CD4-positive, alpha-beta T cell treated with Interleukin-15 for 4 hours (primary cell): ENCODE data around the gene FAM83F.

Source experiments
- DNase-seq: peaks from one replicate; pipeline ENCODE4 v3.0.0-alpha.2; 2020; ENCODE audit warnings: low spot score

Gene FAM83F

GRCh38 chr22:39994041-39994565 is 651 bp upstream of the FAM83F start:
- peak; percentile 17 for DNase-seq

GRCh38 chr22:39995393-39996252 is 869 bp downstream of the FAM83F start:
- no peak for DNase-seq

DNA sequence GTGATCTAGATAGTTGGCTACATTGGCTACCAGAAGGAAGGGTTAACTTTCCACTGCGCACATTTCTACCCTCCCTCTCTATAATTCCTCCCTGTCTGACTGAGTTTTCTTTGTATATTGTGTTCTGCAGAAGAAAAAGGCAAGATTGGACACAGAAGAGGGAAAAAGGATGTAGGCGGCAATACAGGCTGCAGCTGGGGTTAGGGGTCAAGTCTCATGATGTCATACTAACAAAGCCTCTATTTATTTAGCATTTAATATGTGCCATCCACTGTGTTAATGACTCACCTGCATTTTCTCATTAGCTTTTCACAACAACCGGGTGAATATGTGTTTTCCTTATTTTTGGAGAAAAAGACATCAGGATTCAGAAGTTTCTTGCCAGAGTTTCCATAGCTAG is 2.0 kb downstream of the FAM83F start:
- DNase-seq, result no peak

DNA sequence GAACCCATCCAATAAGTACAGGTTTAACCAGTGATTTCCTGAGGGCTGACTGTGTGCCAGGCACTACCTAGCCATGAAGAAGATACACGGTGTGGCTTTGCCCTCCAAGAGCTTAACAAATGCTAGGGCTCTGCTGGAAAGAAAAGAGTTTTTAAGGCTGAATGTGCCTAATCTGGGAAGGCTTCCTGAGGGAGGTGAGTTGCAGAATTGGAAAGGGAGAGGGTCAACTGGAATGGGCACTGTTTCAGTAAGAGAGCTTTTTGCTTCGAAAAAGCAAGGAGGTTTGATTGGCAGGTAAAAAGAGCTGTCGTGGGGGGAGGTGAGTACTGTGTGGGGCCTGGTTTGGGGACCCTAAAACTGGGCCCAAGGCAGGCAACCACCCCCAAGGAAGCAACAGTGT is 2.7 kb downstream of the FAM83F start:
- DNase-seq, result no peak

GRCh38 chr22:39997939-39998726 is 3.4 kb downstream of the FAM83F start:
- no peak for DNase-seq

GRCh38 chr22:39999144-39999757 is 4.5 kb downstream of the FAM83F start:
- DNase-seq, result no peak

DNA sequence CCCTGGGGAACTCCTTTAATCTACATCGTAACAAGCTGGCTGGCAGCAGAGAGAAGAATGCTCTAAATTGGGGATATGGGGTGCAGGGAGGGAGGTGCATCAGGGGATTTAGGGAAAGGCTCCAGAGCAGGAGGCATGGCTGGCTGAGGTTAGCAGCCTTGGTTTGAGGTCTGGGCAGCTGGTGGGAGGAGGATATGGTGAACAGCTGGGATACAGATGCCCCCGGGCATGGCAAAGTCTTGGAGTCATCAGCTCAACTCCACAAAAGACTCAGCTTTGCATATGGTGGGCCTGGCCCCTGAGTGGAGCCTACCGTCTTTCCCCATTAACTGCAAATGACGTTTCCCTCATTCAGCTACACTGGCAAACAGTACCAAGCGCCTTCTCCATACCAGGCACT is 5.4 kb downstream of the FAM83F start:
- no peak for DNase-seq

GRCh38 chr22:40001106-40001505 is 6.4 kb downstream of the FAM83F start:
- DNase-seq, result no peak

GRCh38 chr22:40001800-40002577 is 7.2 kb downstream of the FAM83F start:
- no peak for DNase-seq

DNA sequence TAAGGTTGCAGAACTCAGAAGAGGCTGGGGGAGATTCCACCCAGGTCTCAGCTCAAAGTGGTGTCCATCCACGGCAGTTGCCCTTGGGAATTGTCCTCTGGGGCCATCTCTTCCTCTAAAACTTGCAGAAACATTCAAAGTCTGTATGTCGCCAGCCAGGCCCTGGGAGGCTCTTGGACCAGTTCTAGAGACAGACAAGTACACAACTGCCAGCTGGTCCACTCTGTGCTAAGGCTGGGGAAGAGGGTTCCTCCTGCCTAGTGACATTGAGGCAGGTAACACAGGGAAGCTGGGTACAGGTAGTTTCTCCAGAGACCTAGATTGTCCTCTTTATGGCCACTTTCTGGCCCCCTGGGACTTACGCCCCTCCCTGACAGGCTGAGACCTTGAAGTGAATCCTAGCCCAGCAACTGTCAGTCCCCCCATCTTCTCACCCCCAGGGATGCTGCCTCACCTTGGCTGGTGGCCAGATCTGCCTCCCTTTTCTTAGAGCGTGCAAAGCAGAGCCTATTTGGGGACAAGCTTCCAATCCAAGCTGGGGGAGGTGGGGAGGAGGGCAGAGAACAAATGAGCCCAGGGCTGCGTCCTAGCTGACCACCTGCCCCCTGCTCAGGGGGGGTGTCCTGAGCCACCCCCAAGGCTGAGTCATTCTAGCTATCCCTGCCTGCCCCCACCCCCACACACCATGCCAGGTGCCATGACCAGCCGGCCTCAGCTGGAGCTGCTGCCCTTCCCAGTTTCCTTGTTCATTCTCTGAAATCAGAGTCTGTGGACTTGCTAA is 8.4 kb downstream of the FAM83F start:
- no peak for DNase-seq

GRCh38 chr22:40004836-40005235 is 10.1 kb downstream of the FAM83F start:
- no peak for DNase-seq

DNA sequence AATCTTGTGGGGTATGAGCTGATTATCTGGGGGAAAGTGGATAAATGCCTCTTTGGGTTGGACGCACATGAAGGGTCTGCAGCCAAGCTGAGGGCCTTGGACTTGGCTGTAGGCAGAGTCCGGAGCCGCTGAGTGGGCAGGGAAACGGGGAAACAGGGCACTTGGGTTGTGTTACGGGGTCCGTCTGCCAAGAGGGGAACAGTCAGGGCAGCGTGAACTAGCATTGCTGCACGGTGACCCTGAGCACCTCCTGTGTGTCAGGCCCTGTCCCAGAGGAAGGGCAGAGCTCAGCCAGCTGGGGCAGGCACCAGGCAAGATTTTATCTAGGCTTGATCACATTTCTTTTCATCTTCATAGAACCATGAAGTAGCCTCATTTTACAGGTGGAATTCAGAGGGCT is 11.9 kb downstream of the FAM83F start:
- DNase-seq, result no peak

GRCh38 chr22:40007853-40008710 is 13.3 kb downstream of the FAM83F start:
- DNase-seq, result no peak

DNA sequence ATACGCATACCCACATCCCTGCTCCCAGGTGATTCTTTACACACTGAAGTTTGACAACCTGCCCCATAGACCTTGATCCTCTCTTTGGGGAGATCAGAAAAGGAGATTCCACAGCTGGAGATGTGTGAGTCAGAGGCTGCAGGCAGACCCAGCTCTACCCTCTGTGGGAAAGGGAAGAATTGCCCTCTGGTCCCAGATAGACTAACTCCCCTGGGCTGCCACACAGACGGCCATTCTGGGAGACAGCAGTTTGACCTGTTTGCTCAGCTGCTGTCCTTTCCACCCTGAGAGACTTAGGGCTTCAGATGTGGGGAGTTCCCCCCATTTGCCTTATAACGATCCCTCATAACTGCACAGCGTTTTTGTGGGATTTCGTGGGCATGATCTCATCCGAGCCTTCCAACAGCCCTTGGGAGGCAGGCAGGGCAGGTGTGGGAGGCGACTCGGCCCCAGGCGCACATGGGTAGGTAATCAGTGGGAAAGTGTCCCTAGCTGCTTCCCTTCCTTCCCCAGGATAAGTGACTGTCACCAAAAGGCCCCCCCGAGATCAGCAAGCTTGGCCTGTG is 14.1 kb downstream of the FAM83F start:
- DNase-seq, result no peak

- no peak for DNase-seq
Measured at GRCh38 chr22:40009292-40009774, 14.6 kb downstream of the FAM83F start.

GRCh38 chr22:40009951-40010671 is 15.4 kb downstream of the FAM83F start:
- no peak for DNase-seq

GRCh38 chr22:40010746-40011145 is 16.0 kb downstream of the FAM83F start:
- DNase-seq, result no peak

DNA sequence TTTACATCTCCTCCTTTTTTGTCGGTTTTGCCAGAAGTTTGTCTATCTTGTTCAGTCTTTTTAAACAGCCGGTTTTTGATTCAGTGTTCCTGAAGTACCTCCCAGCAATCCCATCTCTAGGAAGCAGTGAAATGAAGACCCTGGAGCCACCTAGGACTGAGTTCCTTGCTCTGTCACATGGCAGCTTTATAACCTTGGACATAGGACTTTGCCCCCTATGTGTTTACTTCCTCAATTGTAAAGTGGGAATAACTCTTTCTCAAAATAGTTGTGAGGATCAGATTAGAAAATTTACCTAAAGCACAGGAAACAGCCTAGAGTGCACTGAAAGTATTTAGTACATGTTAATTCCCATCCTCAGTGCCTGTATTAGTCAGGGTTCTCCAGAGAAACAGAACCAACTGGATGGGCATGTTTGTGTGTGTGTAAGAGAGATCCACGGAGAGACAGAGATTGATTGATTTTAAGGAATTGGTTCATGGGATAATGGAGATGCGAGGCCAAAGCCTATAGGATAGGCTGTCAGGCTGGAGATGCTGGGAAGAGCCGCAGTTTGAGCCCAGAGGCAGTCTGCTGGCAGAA is 20.0 kb downstream of the FAM83F start:
- DNase-seq, result no peak
